Neuronal stem cell (in vitro differentiated cells): ENCODE measurements around the gene PDK2.

Experiments used
- DNase-seq: peaks from one replicate; pipeline ENCODE4 v3.0.0-alpha.2; 2013; ENCODE audit warnings: low spot score
- H2AFZ ChIP-seq: one replicate; pipeline ENCODE4 v1.6.1; 2013; ENCODE audit warnings: mild to moderate bottlenecking, low read length, inconsistent platforms
- H2AK5ac ChIP-seq: 2 replicates; pipeline ENCODE4 v1.6.1; 2013; ENCODE audit warnings: low read depth, mild to moderate bottlenecking, inconsistent platforms, low read length, moderate library complexity, mixed read lengths
- H2BK120ac ChIP-seq: 2 replicates; pipeline ENCODE4 v1.6.1; 2013; ENCODE audit warnings: low read depth, mild to moderate bottlenecking, inconsistent platforms, low read length, moderate library complexity, mixed read lengths
- H2BK12ac ChIP-seq: one replicate; pipeline ENCODE4 v1.6.1; 2013; ENCODE audit warnings: low read length, inconsistent platforms
- H2BK15ac ChIP-seq: 2 replicates; pipeline ENCODE4 v1.6.1; 2013; ENCODE audit warnings: mild to moderate bottlenecking, low read length, inconsistent platforms, mixed read lengths
- H2BK5ac ChIP-seq: one replicate; pipeline ENCODE4 v1.6.1; 2013; ENCODE audit warnings: inconsistent platforms, mild to moderate bottlenecking, low read length, moderate library complexity
- H3K14ac ChIP-seq: one replicate; pipeline ENCODE4 v1.6.1; 2013; ENCODE audit warnings: low read length, inconsistent platforms
- H3K18ac ChIP-seq: 2 replicates; pipeline ENCODE4 v1.6.1; 2013; ENCODE audit warnings: low read length, inconsistent platforms
- H3K23ac ChIP-seq: 2 replicates; pipeline ENCODE4 v1.6.1; 2013; ENCODE audit warnings: low read depth, mild to moderate bottlenecking, mixed read lengths, low read length, inconsistent platforms; ENCODE audit not compliant: poor library complexity
- H3K27ac ChIP-seq: replicated peaks from 3 replicates; pipeline ENCODE4 v1.5.1; 2013; ENCODE audit warnings: low read length, inconsistent platforms
- H3K27me3 ChIP-seq, 3 experiments: 2 replicates each; pipeline ENCODE4 v1.6.1; 2013; ENCODE audit warnings: low read length in 3 of 3, mild to moderate bottlenecking in 2 of 3, inconsistent platforms in 1 of 3, low read depth in 1 of 3, mixed read lengths in 1 of 3, moderate library complexity in 1 of 3; ENCODE audit not compliant: control insufficient read depth in 3 of 3, insufficient read depth in 3 of 3
- H3K36me3 ChIP-seq, 2 donors: replicated peaks in 1 of 2; 2 replicates each; pipeline ENCODE4 v1.6.1; 2013; ENCODE audit warnings: low read length in 2 of 2; ENCODE audit not compliant: control insufficient read depth in 2 of 2, insufficient read depth in 2 of 2
- H3K4ac ChIP-seq: 2 replicates; pipeline ENCODE4 v1.6.1; 2013; ENCODE audit warnings: inconsistent platforms, mild to moderate bottlenecking, low read length, moderate library complexity
- H3K4me1 ChIP-seq, 2 donors: 1 replicate in 1 of 2; 2 replicates in 1 of 2; pipeline ENCODE4 v1.6.1; 2013; ENCODE audit warnings: low read length in 2 of 2, low read depth in 1 of 2; ENCODE audit not compliant: control insufficient read depth in 2 of 2, insufficient read depth in 1 of 2
- H3K4me2 ChIP-seq: one replicate; pipeline ENCODE4 v1.6.1; 2013; ENCODE audit warnings: mild to moderate bottlenecking, low read length, inconsistent platforms; ENCODE audit not compliant: insufficient read depth, poor library complexity, severe bottlenecking
- H3K4me3 ChIP-seq, 2 donors: 2 replicates each; pipeline ENCODE4 v1.5.1; 2013; ENCODE audit warnings: low read length in 2 of 2, mild to moderate bottlenecking in 2 of 2, inconsistent platforms in 1 of 2, moderate library complexity in 1 of 2
- H3K79me1 ChIP-seq: one replicate; pipeline ENCODE4 v1.6.1; 2013; ENCODE audit warnings: low read depth, mild to moderate bottlenecking, inconsistent platforms, low read length, moderate library complexity
- H3K9ac ChIP-seq: one replicate; pipeline ENCODE4 v1.6.1; 2013; ENCODE audit warnings: mild to moderate bottlenecking, low read depth, low read length, inconsistent platforms; ENCODE audit not compliant: poor library complexity
- H3K9me3 ChIP-seq, 2 donors: replicated peaks in 1 of 2; 2 replicates each; pipeline versions ENCODE3 to v1.6.1; 2013; ENCODE audit warnings: low read length in 2 of 2, mild to moderate bottlenecking in 2 of 2, inconsistent platforms in 1 of 2, low read depth in 1 of 2, mixed read lengths in 1 of 2, moderate library complexity in 1 of 2; ENCODE audit not compliant: control insufficient read depth in 2 of 2, insufficient read depth in 1 of 2
- H4K8ac ChIP-seq: one replicate; pipeline ENCODE4 v1.6.1; 2013; ENCODE audit warnings: low read depth, mild to moderate bottlenecking, inconsistent platforms, low read length, moderate library complexity
- H4K91ac ChIP-seq: one replicate; pipeline ENCODE4 v1.6.1; 2013; ENCODE audit warnings: low read length, low read depth, mild to moderate bottlenecking, inconsistent platforms; ENCODE audit not compliant: poor library complexity
- WGBS, 2 donors: extraction: QIAGEN DNeasy Blood & Tissue Kit; methylation state at CpG; one replicate each; pipeline ENCODE4 v1.1.7; 2013; ENCODE audit warnings: missing lambda C conversion rate in 2 of 2, mixed read lengths in 1 of 2; ENCODE audit not compliant: insufficient read length in 2 of 2, insufficient replicate concordance in 1 of 2; ENCODE audit errors: extremely low coverage in 2 of 2; 5-methylcytosine and 5-hydroxymethylcytosine counted together

PDK2 gene

DNA sequence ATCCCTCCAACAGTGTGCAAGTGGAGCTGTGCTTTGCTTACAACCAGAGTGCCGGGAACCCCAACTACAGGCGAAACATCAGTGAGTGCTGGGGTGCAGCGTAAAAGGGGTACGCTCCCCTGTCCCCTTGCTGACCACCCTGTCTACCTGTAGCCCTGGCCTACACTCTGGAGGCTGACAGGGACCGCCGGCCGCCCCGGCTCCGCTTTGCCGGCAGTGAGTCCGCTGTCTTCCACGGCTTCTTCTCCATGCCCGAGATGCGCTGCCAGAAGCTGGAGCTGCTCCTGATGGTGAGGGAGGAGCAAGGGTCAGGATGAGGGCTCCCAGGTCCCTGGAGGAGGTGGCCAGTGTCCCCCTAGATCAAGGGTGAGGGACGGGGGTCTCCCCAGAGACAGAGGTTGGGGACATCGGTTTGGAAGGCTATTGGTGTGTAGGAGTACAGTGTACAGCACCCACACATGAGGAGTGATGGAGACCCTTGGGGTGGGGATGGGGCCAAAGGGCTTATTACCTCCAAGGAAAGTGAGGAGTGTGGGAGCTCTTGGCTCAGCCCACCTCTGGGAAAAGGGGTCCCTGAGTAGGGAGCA is 19.6 kb upstream of the PDK2 start:
- Histone ChIP-seq H3K4me2 (no peak overlapping the region), H2BK120ac (no peak overlapping the region), H3K9ac (no peak overlapping the region), H2BK5ac (no peak overlapping the region), H3K36me3 (peaks cover 0 to 4% of the 10 kb centered on the region in 2 donors), H2AFZ (no peak overlapping the region), H3K14ac (peak overlapping the region; percentile 63), H3K27ac (no peak overlapping the region), H3K18ac (peak overlapping the region; percentile 25), H2BK12ac (no peak overlapping the region), H4K8ac (no peak overlapping the region), H3K4ac (no peak overlapping the region), H3K27me3 (no peaks in the 10 kb centered on the region), H4K91ac (no peak overlapping the region), H2AK5ac (no peak overlapping the region), H2BK15ac (no peak overlapping the region), H3K4me3 (no peak overlapping the region), H3K4me1 (no peaks in the 10 kb centered on the region), H3K9me3 (no peaks in the 10 kb centered on the region), H3K23ac (no peak overlapping the region), H3K79me1 (no peaks in the 10 kb centered on the region)
- no CpG with 5 or more reads among the region's 16 CpGs for WGBS, 2 donors
- no peak for DNase-seq

DNA sequence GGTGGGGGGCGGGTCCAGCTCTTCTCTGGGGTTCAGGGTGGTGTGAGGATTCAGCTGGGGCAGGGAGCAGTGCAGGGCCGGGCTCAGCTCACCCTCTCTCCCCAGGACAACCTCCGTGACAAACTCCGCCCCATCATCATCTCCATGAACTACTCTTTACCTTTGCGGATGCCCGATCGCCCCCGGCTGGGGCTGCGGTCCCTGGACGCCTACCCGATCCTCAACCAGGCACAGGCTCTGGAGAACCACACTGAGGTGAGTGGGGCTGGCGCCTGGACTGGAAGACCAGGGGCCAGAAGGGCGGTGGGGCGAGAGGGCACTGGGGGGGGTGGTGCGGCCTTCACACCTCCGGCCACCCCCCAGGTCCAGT is 18.9 kb upstream of the PDK2 start:
- H3K27ac ChIP-seq: no peak overlapping the region
- H3K14ac ChIP-seq: no peak overlapping the region
- DNase-seq: no peak
- H3K4me3 ChIP-seq: no peak overlapping the region
- H2BK5ac ChIP-seq: no peak overlapping the region
- H3K9ac ChIP-seq: no peak overlapping the region
- H3K36me3 ChIP-seq: peaks cover 0 to 5% of the 10 kb centered on the region in 2 donors
- H3K4ac ChIP-seq: no peak overlapping the region
- H4K91ac ChIP-seq: no peak overlapping the region
- H3K4me2 ChIP-seq: no peak overlapping the region
- no peak overlapping the region for H3K23ac ChIP-seq
- peak overlapping the region; percentile 30 for H2AK5ac ChIP-seq
- H2BK120ac ChIP-seq: no peak overlapping the region
- H4K8ac ChIP-seq: no peak overlapping the region
- H2BK12ac ChIP-seq: no peak overlapping the region
- H3K4me1 ChIP-seq: no peaks in the 10 kb centered on the region
- H3K18ac ChIP-seq: peak overlapping the region; percentile 69
- H2AFZ ChIP-seq: no peak overlapping the region
- no peaks in the 10 kb centered on the region for H3K79me1 ChIP-seq
- no peaks in the 10 kb centered on the region for H3K9me3 ChIP-seq
- H3K27me3 ChIP-seq: no peaks in the 10 kb centered on the region
- H2BK15ac ChIP-seq: peak overlapping the region; percentile 33
- no CpG with 5 or more reads among the region's 16 CpGs for WGBS, 2 donors

DNA sequence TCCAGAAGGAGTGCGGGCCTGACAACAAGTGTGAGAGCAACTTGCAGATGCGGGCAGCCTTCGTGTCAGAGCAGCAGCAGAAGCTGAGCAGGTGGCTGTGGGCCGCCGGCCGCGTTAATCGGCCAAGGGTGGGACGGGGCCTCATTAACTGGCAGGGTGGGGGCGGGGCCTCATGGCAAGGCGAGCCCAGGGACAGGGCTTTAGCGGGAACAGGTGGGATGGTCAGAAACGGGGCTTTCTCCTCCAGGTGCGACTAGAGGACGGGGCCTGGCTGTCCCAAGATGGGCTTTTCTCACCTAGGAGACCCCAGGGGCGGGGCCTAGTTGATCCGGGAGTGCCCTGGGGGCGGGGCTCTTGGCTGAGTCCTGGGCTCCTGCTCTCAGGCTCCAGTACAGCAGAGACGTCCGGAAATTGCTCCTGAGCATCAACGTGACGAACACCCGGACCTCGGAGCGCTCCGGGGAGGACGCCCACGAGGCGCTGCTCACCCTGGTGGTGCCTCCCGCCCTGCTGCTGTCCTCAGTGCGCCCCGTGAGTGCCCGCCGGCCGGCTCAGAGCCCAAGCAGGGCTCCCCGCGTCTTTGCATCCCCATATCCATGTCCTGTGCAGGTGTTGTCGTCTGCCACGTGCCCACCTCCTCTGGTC is 18.4 kb upstream of the PDK2 start:
- no peak overlapping the region for H4K91ac ChIP-seq
- peak overlapping the region; percentile 50 for H3K18ac ChIP-seq
- peak overlapping the region; percentile 30 for H2AK5ac ChIP-seq
- H3K36me3 ChIP-seq: peaks cover 0 to 8% of the 10 kb centered on the region in 2 donors
- no peak overlapping the region for H3K23ac ChIP-seq
- H2BK12ac ChIP-seq: peak overlapping the region; percentile 14
- peak overlapping the region; percentile 41 for H3K14ac ChIP-seq
- H3K4me1 ChIP-seq: no peaks in the 10 kb centered on the region
- no peaks in the 10 kb centered on the region for H3K79me1 ChIP-seq
- H3K4me3 ChIP-seq: no peak overlapping the region
- no peak overlapping the region for H2BK120ac ChIP-seq
- H3K27me3 ChIP-seq: no peaks in the 10 kb centered on the region
- H4K8ac ChIP-seq: no peak overlapping the region
- no peak overlapping the region for H3K9ac ChIP-seq
- peak overlapping the region; percentile 14 for H3K4me2 ChIP-seq
- no peak overlapping the region for H3K4ac ChIP-seq
- no peak for DNase-seq
- peak overlapping the region; percentile 69 for H2BK15ac ChIP-seq
- H3K27ac ChIP-seq: no peak overlapping the region
- H3K9me3 ChIP-seq: no peaks in the 10 kb centered on the region
- peak overlapping the region; percentile 43 for H2BK5ac ChIP-seq
- WGBS, 2 donors: no CpG with 5 or more reads among the region's 39 CpGs
- H2AFZ ChIP-seq: no peak overlapping the region

DNA sequence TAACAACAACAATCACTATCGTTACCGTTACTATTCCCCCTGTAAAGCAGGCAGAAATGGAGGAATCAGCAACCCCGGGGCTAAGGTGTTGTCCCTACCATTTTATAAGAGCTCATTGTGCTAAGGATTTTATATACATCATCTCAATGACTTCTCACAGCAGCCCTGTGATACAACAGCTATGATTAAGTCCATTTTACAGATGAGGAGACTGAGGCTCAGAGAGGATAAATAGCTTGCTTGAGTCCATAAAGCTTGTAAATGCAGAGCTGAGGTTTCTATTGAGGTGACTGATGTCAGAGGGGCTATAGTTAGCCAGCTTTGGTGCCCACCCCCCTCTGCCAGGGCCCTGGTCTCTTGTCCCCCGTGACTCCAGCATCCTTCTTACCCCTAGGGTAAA is 16.7 kb upstream of the PDK2 start:
- H2BK5ac ChIP-seq: no peak overlapping the region
- no peak overlapping the region for H4K8ac ChIP-seq
- H3K27ac ChIP-seq: no peak overlapping the region
- no peaks in the 10 kb centered on the region for H3K79me1 ChIP-seq
- H3K23ac ChIP-seq: no peak overlapping the region
- no peak for DNase-seq
- H3K18ac ChIP-seq: no peak overlapping the region
- peaks cover 0 to 8% of the 10 kb centered on the region in 2 donors for H3K36me3 ChIP-seq
- no peak overlapping the region for H3K4me3 ChIP-seq
- WGBS, 2 donors: no CpG with 5 or more reads among the region's 4 CpGs
- no peaks in the 10 kb centered on the region for H3K27me3 ChIP-seq
- H2AFZ ChIP-seq: no peak overlapping the region
- no peak overlapping the region for H3K4me2 ChIP-seq
- no peak overlapping the region for H2BK12ac ChIP-seq
- no peaks in the 10 kb centered on the region for H3K4me1 ChIP-seq
- H3K14ac ChIP-seq: no peak overlapping the region
- no peak overlapping the region for H2BK120ac ChIP-seq
- no peak overlapping the region for H3K4ac ChIP-seq
- H3K9ac ChIP-seq: peak overlapping the region; percentile 65
- H3K9me3 ChIP-seq: no peaks in the 10 kb centered on the region
- H4K91ac ChIP-seq: no peak overlapping the region
- no peak overlapping the region for H2BK15ac ChIP-seq
- no peak overlapping the region for H2AK5ac ChIP-seq
